Neutrophil (primary cell): ENCODE data around the gene LAMC3.
"Not testable (repeated sequence)": the region's sequence is repeated elsewhere in the genome, so short reads cannot be mapped to it uniquely, and the experiment has no call there.

Source experiments
- H3K27ac ChIP-seq: fragments of 200-600 bp; sonication (generic); 2 replicates; pipeline ENCODE4 v1.5.1; 2016; ENCODE audit warnings: mild to moderate bottlenecking, moderate library complexity
- H3K27me3 ChIP-seq: fragments of 200-600 bp; sonication (generic); 2 replicates; pipeline ENCODE4 v1.6.0; 2016; ENCODE audit warnings: mild to moderate bottlenecking
- H3K36me3 ChIP-seq: fragments of 200-600 bp; sonication (generic); 2 replicates; pipeline ENCODE4 v1.5.1; 2017
- H3K4me1 ChIP-seq, 2 experiments: fragments of 200-600 bp in 1 of 2; sonication (generic) in 1 of 2; 1 replicate in 1 of 2; 2 replicates in 1 of 2; pipeline versions ENCODE4 v1.5.1 to v1.6.1; 2013 to 2016; ENCODE audit warnings: low read depth in 1 of 2, low read length in 1 of 2, mild to moderate bottlenecking in 1 of 2, moderate library complexity in 1 of 2; ENCODE audit not compliant: control insufficient read depth in 1 of 2, insufficient read depth in 1 of 2
- H3K4me3 ChIP-seq, 2 experiments: fragments of 200-600 bp in 1 of 2; sonication (generic) in 1 of 2; 1 replicate in 1 of 2; 2 replicates in 1 of 2; pipeline ENCODE4 v1.5.1; 2013 to 2016; ENCODE audit warnings: low read depth in 1 of 2, low read length in 1 of 2, mild to moderate bottlenecking in 1 of 2, moderate library complexity in 1 of 2
- H3K9me3 ChIP-seq: fragments of 200-600 bp; sonication (generic); 2 replicates; pipeline ENCODE4 v1.5.1; 2016
- TF ChIP-seq, protein P1 (sequence below): fragments of 200-600 bp; sonication (generic); IDR thresholded peaks from 2 replicates; pipeline ENCODE4 v1.5.1; 2016; ENCODE audit warnings: antibody characterized with exemption

Gene LAMC3

DNA sequence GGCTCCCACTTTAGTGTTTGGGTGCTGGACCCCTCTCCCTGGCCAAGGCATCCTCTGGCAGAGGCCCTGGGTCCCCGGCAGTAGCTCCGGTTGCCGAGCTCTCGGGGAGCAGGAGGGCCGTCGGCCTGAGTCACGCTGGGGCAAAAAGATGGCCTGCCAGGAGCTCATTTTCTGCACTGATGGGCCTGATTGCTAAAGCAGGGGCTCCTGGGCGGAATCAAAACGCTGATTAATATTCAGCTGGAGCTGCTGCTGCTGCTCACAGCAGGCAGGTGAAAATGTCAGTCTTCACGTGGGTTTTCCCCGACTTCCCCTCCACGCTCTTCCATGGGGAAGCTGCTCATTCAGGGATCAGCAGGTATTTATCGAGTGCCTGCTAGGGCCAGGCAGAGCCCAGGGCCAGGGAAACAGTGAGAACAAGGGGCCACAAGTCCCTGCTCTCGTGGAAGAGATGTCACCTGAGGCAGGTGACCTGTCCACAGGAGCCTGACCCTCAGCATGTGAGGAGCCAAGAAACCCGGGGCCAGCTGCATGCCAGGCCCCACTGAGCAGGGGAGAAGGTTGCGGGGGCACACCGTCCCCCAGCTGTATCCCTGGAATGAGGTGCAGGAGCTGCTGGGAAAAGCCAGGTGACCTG is 22.1 kb downstream of the LAMC3 start:
- Histone ChIP-seq H3K4me1 (no peaks in the 10 kb centered on the region), H3K9me3 (no peaks in the 10 kb centered on the region), H3K4me3 (no peak overlapping the region), H3K27me3 (no peaks in the 10 kb centered on the region), H3K36me3 (no peaks in the 10 kb centered on the region), H3K27ac (no peak overlapping the region)
- TF ChIP-seq, protein P1, sequence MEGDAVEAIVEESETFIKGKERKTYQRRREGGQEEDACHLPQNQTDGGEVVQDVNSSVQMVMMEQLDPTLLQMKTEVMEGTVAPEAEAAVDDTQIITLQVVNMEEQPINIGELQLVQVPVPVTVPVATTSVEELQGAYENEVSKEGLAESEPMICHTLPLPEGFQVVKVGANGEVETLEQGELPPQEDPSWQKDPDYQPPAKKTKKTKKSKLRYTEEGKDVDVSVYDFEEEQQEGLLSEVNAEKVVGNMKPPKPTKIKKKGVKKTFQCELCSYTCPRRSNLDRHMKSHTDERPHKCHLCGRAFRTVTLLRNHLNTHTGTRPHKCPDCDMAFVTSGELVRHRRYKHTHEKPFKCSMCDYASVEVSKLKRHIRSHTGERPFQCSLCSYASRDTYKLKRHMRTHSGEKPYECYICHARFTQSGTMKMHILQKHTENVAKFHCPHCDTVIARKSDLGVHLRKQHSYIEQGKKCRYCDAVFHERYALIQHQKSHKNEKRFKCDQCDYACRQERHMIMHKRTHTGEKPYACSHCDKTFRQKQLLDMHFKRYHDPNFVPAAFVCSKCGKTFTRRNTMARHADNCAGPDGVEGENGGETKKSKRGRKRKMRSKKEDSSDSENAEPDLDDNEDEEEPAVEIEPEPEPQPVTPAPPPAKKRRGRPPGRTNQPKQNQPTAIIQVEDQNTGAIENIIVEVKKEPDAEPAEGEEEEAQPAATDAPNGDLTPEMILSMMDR, result no peak

DNA sequence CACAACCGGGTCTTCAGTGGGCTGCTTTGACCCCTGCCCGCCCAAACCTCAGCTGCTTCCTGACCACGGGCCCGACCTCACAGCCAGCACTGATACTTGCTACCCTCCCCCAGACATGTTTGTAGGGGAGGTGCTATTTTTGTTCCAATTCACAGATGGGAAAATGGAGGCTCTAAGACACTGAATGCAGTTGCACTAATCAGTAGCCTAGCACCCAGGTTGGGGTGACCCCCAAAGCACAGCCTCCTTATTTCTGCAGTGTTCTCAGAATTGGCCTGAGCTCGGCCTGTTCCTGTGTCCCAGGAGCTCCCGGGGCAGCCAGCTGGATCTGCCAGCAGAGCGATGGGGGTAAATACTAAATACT is 22.6 kb downstream of the LAMC3 start:
- Histone ChIP-seq H3K9me3 (no peaks in the 10 kb centered on the region), H3K4me1 (no peaks in the 10 kb centered on the region), H3K27ac (no peak overlapping the region), H3K36me3 (no peaks in the 10 kb centered on the region), H3K4me3 (no peak overlapping the region), H3K27me3 (no peaks in the 10 kb centered on the region)
- TF ChIP-seq, protein P1, result no peak

DNA sequence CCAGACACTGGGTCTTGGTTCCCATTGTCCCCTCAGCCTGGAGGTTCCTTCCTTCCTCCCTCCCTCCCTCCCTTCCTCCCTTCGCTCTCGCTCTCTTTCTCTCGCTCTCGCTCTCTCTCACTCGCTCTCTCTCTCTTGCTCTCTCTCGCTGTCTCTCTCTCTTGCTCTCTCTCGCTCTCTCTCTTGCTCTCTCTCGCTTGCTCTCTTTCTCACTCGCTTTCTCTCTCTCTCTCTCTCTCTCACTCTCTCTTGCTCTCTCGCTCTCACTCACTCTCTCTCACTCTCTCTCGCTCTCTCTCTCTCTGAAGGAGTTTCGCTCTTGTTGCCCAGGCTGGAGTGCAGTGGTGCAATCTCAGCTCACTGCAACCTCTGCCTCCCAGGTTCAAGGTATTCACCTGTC is 23.4 kb downstream of the LAMC3 start:
- H3K4me3 ChIP-seq, result no peak overlapping the region

DNA sequence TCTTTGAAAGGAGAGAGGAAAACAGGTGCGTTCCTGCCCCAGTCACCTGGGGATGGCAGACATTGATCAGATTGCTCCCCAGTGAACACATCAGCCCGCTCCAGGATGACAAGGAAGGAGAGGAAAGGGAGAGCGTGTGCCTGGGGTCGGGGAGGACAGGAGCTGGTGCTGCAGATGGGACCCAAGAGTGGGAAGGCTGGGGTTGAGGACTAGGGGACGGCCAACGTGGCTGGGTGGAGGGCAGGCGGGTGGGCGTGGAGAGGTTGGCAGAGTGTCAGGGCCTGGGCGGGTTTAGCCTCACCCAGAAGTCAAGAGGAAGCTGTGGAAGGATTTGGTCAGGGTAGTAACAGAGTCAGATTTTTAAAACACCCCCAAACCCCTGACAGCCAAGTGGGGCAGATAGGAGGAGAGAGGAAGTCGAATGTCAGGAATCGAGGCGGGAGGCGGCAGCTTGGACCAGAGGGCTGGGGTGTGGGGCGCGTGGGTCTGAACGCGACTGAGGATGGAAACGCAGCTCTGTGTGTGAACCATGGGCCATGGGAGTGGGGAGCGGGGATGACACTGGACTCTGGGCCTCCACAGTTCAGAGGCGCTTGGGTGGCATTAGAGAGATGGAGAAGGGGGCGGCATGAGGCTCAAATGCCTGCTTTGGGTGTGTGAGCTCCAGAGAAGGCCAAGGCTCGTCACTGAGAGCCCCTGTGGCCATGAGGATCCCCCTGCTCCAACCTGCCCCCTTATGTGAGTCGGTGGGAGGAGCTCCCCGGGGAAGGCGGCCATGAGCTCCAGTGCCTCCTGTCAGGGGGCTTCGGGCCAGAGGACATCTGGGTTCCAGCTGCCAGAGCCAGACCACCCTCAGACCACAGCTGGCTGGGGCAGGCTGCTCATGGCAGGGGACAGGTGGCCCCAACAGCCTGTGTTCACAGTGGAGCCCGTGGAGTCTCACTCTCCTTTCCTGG is 24.6 kb downstream of the LAMC3 start:
- no peaks in the 10 kb centered on the region for H3K27me3 ChIP-seq
- H3K27ac ChIP-seq, result no peak overlapping the region
- TF ChIP-seq, protein P1, result no peak
- no peaks in the 10 kb centered on the region for H3K9me3 ChIP-seq
- H3K4me1 ChIP-seq, result no peaks in the 10 kb centered on the region
- H3K36me3 ChIP-seq, result no peaks in the 10 kb centered on the region
- H3K4me3 ChIP-seq, result no peak overlapping the region

More for the DNA sequence above, 23.4 kb downstream of the LAMC3 start:
- no peaks in the 10 kb centered on the region for H3K4me1 ChIP-seq
- no peak overlapping the region for H3K27ac ChIP-seq
- no peaks in the 10 kb centered on the region for H3K9me3 ChIP-seq
- no peaks in the 10 kb centered on the region for H3K36me3 ChIP-seq
- H3K27me3 ChIP-seq, result no peaks in the 10 kb centered on the region
- TF ChIP-seq, protein P1, result no peak

DNA sequence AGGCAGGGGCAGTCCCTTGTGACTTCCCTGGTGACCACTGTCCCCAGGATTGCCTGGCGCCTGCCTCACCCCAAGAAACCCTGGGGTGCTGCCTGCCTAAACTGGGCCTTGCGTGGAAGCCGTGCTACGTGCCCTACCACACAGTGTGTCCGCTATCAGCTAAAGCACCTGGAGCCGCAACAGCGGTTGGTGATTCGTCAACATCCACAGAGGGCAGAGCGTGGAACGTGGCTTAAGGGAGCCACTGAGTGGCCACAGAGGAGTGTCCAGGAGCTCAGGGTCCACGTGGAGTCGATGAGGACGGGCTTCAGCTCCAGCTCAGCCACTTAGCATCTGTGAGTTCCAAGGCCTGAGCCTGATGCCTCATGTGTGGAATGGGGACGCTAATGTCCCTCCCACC is 25.3 kb downstream of the LAMC3 start:
- no peak overlapping the region for H3K4me3 ChIP-seq
- H3K36me3 ChIP-seq, result no peaks in the 10 kb centered on the region
- no peak overlapping the region for H3K27ac ChIP-seq
- no peaks in the 10 kb centered on the region for H3K27me3 ChIP-seq
- TF ChIP-seq, protein P1, result no peak
- no peaks in the 10 kb centered on the region for H3K9me3 ChIP-seq
- no peaks in the 10 kb centered on the region for H3K4me1 ChIP-seq

DNA sequence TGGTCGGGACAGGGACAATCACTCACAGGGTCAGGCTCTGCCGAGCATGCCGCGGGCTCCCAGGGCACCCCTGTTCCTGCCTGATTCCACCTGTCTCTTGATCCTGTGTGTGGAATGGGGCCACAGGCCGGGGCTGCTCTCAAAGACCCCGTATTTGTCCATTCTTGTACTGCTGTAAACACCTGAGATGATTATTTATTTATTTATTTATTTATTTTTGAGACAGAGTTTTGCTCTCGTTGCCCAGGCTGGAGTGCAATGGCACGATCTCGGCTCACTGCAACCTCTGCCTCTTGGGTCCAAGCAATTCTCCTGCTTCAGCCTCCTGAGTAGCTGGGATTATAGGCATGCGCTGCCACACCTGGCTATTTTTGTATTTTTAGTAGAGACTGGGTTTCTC is 25.8 kb downstream of the LAMC3 start:
- not testable (repeated sequence) for H3K27ac ChIP-seq, H3K9me3 ChIP-seq, H3K4me3 ChIP-seq, H3K4me1 ChIP-seq, H3K36me3 ChIP-seq, H3K27me3 ChIP-seq
